Mesendoderm (in vitro differentiated cells): ENCODE results near the gene ACBD7.

Experiments
- DNase-seq: peaks from one replicate; pipeline ENCODE4 v3.0.0; 2013
- H2AK5ac ChIP-seq: 2 replicates; pipeline ENCODE4 v1.6.1; 2013; ENCODE audit warnings: low read length, inconsistent platforms
- H2BK120ac ChIP-seq: 2 replicates; pipeline ENCODE4 v1.6.1; 2013; ENCODE audit warnings: low read depth, mild to moderate bottlenecking, low read length, moderate library complexity, mixed read lengths
- H2BK15ac ChIP-seq: replicated peaks from 2 replicates; pipeline ENCODE4 v1.6.1; 2013; ENCODE audit warnings: low read depth, mild to moderate bottlenecking, moderate library complexity
- H2BK5ac ChIP-seq: 2 replicates; pipeline ENCODE4 v1.6.1; 2013; ENCODE audit warnings: low read length, inconsistent platforms
- H3K18ac ChIP-seq: 2 replicates; pipeline ENCODE4 v1.6.1; 2013; ENCODE audit warnings: mild to moderate bottlenecking, low read length, mixed read lengths
- H3K23ac ChIP-seq: one replicate; pipeline ENCODE4 v1.6.1; 2013; ENCODE audit warnings: low read length
- H3K27ac ChIP-seq: 2 replicates; pipeline ENCODE4 v1.5.1; 2013; ENCODE audit warnings: low read depth, mild to moderate bottlenecking, inconsistent platforms, low read length, moderate library complexity
- H3K27me3 ChIP-seq: 2 replicates; pipeline ENCODE4 v1.6.1; 2013; ENCODE audit warnings: low read length, control low read depth, mild to moderate bottlenecking, inconsistent platforms; ENCODE audit not compliant: insufficient read depth, poor library complexity
- H3K36me3 ChIP-seq: 2 replicates; pipeline ENCODE4 v1.6.1; 2013; ENCODE audit warnings: low read length, inconsistent platforms; ENCODE audit not compliant: control insufficient read depth, insufficient read depth
- H3K4ac ChIP-seq: one replicate; pipeline ENCODE4 v1.6.1; 2013; ENCODE audit warnings: low read depth, mild to moderate bottlenecking, low read length, moderate library complexity
- H3K4me1 ChIP-seq: 2 replicates; pipeline ENCODE4 v1.6.1; 2013; ENCODE audit warnings: low read depth, low read length, inconsistent platforms; ENCODE audit not compliant: control insufficient read depth
- H3K4me2 ChIP-seq: 2 replicates; pipeline ENCODE4 v1.6.1; 2013; ENCODE audit warnings: low read length
- H3K4me3 ChIP-seq: 2 replicates; pipeline ENCODE4 v1.5.1; 2013; ENCODE audit warnings: mild to moderate bottlenecking, low read length
- H3K56ac ChIP-seq: one replicate; pipeline ENCODE4 v1.6.1; 2013; ENCODE audit warnings: low read length
- H3K79me1 ChIP-seq: 2 replicates; pipeline ENCODE4 v1.6.1; 2013; ENCODE audit warnings: low read length, inconsistent platforms
- H3K79me2 ChIP-seq: 2 replicates; pipeline ENCODE4 v1.6.1; 2013; ENCODE audit warnings: mild to moderate bottlenecking, low read length; ENCODE audit not compliant: control insufficient read depth, insufficient read depth
- H3K9ac ChIP-seq: 2 replicates; pipeline ENCODE4 v1.6.1; 2013; ENCODE audit warnings: low read length, inconsistent platforms
- H4K5ac ChIP-seq: one replicate; pipeline ENCODE4 v1.6.1; 2013; ENCODE audit warnings: low read length
- H4K8ac ChIP-seq: one replicate; pipeline ENCODE4 v1.6.1; 2013; ENCODE audit warnings: low read depth, mild to moderate bottlenecking, control low read depth, low read length, moderate library complexity
- WGBS: extraction: QIAGEN DNeasy Blood & Tissue Kit; methylation state at CpG from one replicate; pipeline ENCODE4 v1.1.7; 2013; ENCODE audit warnings: low lambda C conversion rate, missing lambda C conversion rate; ENCODE audit not compliant: insufficient coverage; ENCODE audit errors: extremely low coverage; 5-methylcytosine and 5-hydroxymethylcytosine counted together

Gene ACBD7

DNA sequence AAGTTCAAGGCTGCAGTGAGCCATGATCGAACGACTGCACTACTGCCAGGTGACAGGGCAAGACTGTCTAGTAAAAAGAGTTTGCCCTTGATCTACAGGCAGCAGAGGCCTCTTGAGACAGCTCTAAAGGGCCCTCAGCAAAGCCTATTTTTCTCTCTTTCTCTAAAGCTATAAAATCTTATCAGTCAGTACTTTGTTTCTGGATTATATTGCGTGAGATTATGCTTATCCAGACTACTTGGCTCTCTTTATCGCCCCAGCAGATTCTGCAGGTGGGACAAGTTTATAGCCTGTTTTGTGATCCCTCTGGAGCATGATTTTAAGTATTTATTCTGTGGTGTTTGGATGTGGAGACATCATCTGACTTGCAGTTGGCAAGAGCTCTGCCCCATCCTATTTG lies 11.3 kb upstream of the ACBD7 start:
- H3K79me2 ChIP-seq: peaks cover 30% of the 10 kb centered on the region
- H3K4me2 ChIP-seq: no peak overlapping the region
- no peak overlapping the region for H4K8ac ChIP-seq
- H2BK5ac ChIP-seq: no peak overlapping the region
- peaks cover 8% of the 10 kb centered on the region for H3K79me1 ChIP-seq
- no peak overlapping the region for H3K9ac ChIP-seq
- no peak overlapping the region for H2BK15ac ChIP-seq
- no peak overlapping the region for H3K23ac ChIP-seq
- no peak overlapping the region for H4K5ac ChIP-seq
- no peak overlapping the region for H2BK120ac ChIP-seq
- no peak for DNase-seq
- no peak overlapping the region for H3K4ac ChIP-seq
- no CpG with 5 or more reads among the region's 4 CpGs for WGBS
- H3K4me3 ChIP-seq: no peak overlapping the region
- H3K56ac ChIP-seq: no peak overlapping the region
- H3K36me3 ChIP-seq: no peaks in the 10 kb centered on the region
- H3K27ac ChIP-seq: no peak overlapping the region
- no peaks in the 10 kb centered on the region for H3K27me3 ChIP-seq
- H3K4me1 ChIP-seq: no peaks in the 10 kb centered on the region
- no peak overlapping the region for H2AK5ac ChIP-seq
- H3K18ac ChIP-seq: no peak overlapping the region

DNA sequence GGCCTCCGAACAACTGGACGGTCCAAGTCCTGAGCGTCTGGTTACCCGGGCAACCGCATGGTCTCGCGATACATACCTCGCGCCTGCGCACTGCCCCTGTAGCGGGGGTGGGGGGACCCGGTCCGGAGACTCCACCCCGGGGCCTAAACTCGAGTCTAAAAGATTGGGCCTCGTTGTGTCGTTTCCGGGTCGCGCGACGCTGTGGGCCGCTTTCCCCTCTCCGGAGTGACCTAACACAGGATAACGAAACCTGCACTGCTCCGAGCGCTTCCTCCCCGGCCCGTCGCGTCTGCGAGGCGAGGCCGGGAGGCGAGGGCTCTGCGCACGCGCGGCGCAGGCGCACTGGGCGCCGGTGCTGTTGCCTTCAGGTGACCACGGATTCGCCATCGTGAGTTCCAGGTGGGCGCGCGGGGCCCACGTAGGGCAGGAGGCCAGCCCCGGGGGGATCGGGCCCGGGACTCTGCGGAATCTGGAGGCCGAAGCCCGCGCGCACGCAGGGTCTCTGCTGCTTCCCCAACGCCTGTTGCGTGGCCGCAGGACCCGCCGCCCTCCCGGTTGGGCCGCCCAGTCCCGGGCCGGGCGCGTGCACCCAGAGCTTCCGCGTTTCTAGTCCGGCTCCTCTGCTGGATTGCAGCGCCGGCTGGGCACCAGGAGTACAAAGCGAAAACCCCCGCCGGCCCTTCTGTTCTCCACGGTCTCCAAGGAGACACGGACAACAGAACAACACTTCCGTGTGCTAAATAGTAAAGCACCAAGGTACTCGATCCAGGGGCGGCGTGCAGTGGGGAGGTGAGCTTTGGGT lies 8.6 kb upstream of the ACBD7 start, which contains the start of gene RPP38:
Gene RPP38, plus strand, starts transcription at position 345 of the 802 bp plus-strand sequence. CDS start 5,960 bp downstream, outside the sequence.
- peak within 1 kb of the TSS; percentile 95 for H3K18ac ChIP-seq
- no peaks in the 10 kb centered on the region for H3K36me3 ChIP-seq
- peak within 1 kb of the TSS; percentile 51 for H3K23ac ChIP-seq
- peak within 1 kb of the TSS; percentile 91 for H3K4me2 ChIP-seq
- no peak within 1 kb of the TSS for H2BK120ac ChIP-seq
- no peak within 1 kb of the TSS for H2BK5ac ChIP-seq
- peak within 1 kb of the TSS; percentile 80 for H3K4me3 ChIP-seq
- peak within 1 kb of the TSS; percentile 96 for H3K56ac ChIP-seq
- no peak within 1 kb of the TSS for H2BK15ac ChIP-seq
- H3K79me1 ChIP-seq: peaks cover 8% of the 10 kb centered on the region
- H4K5ac ChIP-seq: no peak within 1 kb of the TSS
- H3K4me1 ChIP-seq: no peaks in the 10 kb centered on the region
- H4K8ac ChIP-seq: peak within 1 kb of the TSS; percentile 90
- H2AK5ac ChIP-seq: no peak within 1 kb of the TSS
- H3K4ac ChIP-seq: peak within 1 kb of the TSS; percentile 73
- peak; percentile 97 for DNase-seq
- WGBS: no CpG with 5 or more reads among the region's 84 CpGs
- peaks cover 30% of the 10 kb centered on the region for H3K79me2 ChIP-seq
- peak within 1 kb of the TSS; percentile 99 for H3K27ac ChIP-seq
- no peaks in the 10 kb centered on the region for H3K27me3 ChIP-seq
- peak within 1 kb of the TSS; percentile 94 for H3K9ac ChIP-seq

DNA sequence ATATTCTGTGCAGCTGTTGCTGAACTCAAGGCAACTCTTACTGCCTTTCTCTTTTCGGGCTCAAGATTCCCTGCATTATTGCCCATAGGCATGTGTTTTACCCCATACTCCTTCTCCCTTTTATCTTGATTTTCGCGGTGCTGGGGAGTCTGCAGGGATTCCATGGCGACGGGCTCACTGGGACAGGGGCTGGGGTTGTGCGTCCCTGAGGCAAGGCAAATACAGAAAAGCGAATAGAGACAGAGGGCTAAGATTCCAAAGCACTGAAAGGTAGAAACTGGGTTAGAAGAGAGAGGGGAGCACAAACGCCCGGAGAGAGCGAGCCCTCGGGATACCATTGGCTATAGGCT lies 8.1 kb upstream of the ACBD7 start:
- Histone ChIP-seq H3K79me1 (peaks cover 8% of the 10 kb centered on the region), H3K27ac (no peak overlapping the region), H3K23ac (no peak overlapping the region), H4K8ac (no peak overlapping the region), H2BK5ac (no peak overlapping the region), H3K9ac (peak overlapping the region; percentile 69), H2AK5ac (no peak overlapping the region), H3K4ac (no peak overlapping the region), H3K18ac (no peak overlapping the region), H3K4me2 (peak overlapping the region; percentile 69), H3K36me3 (no peaks in the 10 kb centered on the region), H2BK15ac (no peak overlapping the region), H3K27me3 (no peaks in the 10 kb centered on the region), H2BK120ac (no peak overlapping the region), H4K5ac (no peak overlapping the region), H3K4me3 (peak overlapping the region; percentile 52), H3K79me2 (peaks cover 28% of the 10 kb centered on the region), H3K4me1 (no peaks in the 10 kb centered on the region), H3K56ac (peak overlapping the region; percentile 81)
- WGBS: no CpG with 5 or more reads among the region's 11 CpGs
- no peak for DNase-seq

DNA sequence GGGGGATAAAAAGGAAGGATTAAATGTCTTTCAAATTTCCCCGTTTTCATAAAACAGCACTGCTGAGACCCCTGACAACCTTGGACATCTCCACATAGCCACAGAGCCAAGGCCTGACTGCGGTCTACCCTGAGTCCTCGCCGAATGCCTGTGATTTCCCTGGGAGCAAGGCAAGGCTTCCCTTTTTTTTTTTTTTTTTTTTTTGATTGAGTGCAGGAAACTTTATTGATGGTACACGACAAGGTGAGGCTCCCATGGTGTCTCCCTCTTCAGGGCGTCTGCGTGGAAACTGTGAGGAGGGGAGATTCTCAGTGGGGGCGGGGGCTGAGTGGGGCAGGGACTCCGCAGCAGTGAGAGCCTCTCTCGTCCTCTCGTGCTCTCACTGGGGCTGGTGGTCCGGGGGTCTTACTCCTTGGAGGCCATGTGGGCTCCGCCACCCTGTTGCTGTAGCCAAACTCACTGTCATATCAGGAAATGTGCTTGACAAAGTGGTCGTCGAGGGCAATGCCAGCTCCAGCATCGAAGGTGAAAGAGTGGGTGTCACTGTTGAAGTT lies 4.4 kb upstream of the ACBD7 start:
- H3K27me3 ChIP-seq: no peaks in the 10 kb centered on the region
- H3K27ac ChIP-seq: no peak overlapping the region
- H3K18ac ChIP-seq: no peak overlapping the region
- no peak overlapping the region for H2BK15ac ChIP-seq
- DNase-seq: no peak
- H4K5ac ChIP-seq: no peak overlapping the region
- WGBS: no CpG with 5 or more reads among the region's 16 CpGs
- no peak overlapping the region for H3K56ac ChIP-seq
- no peak overlapping the region for H3K4ac ChIP-seq
- H2BK120ac ChIP-seq: no peak overlapping the region
- H3K4me2 ChIP-seq: no peak overlapping the region
- no peak overlapping the region for H3K23ac ChIP-seq
- peaks cover 1% of the 10 kb centered on the region for H3K79me1 ChIP-seq
- H2AK5ac ChIP-seq: no peak overlapping the region
- H3K79me2 ChIP-seq: peaks cover 4% of the 10 kb centered on the region
- H2BK5ac ChIP-seq: no peak overlapping the region
- H3K4me1 ChIP-seq: no peaks in the 10 kb centered on the region
- no peaks in the 10 kb centered on the region for H3K36me3 ChIP-seq
- H3K9ac ChIP-seq: no peak overlapping the region
- no peak overlapping the region for H4K8ac ChIP-seq
- H3K4me3 ChIP-seq: no peak overlapping the region

DNA sequence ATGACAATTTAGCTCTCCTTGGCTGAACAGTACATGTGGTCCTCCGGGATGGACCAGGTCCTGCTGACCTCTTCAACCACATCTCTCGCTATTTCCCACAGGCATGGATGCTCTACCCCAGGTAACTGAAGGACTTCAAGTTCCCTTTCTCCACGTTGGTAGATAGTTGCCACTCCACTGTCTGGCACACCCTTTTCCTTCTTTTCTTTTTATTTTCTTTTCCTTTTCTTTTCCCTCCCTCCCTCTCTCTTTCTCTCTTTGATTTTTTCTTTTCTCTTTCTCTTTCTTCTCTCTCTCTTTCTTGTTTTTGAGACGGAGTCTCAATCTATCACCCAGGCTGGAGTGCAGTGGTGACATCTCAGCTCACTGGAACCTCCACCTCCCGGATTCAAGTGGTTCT lies 2.8 kb upstream of the ACBD7 start:
- no CpG with 5 or more reads among the region's 5 CpGs for WGBS

More for the DNA sequence above, 2.8 kb upstream of the ACBD7 start:
- no peak overlapping the region for H4K5ac ChIP-seq
- no peaks in the 10 kb centered on the region for H3K36me3 ChIP-seq
- no peak overlapping the region for H3K23ac ChIP-seq
- no peak overlapping the region for H3K56ac ChIP-seq
- H3K4me2 ChIP-seq: no peak overlapping the region
- no peak overlapping the region for H3K9ac ChIP-seq
- H3K18ac ChIP-seq: no peak overlapping the region
- H3K79me1 ChIP-seq: no peaks in the 10 kb centered on the region
- no peak overlapping the region for H3K4me3 ChIP-seq
- H3K4ac ChIP-seq: no peak overlapping the region
- no peak for DNase-seq
- no peak overlapping the region for H2AK5ac ChIP-seq
- H3K27ac ChIP-seq: no peak overlapping the region
- H3K79me2 ChIP-seq: no peaks in the 10 kb centered on the region
- no peak overlapping the region for H4K8ac ChIP-seq
- H2BK120ac ChIP-seq: no peak overlapping the region
- no peaks in the 10 kb centered on the region for H3K27me3 ChIP-seq
- H2BK5ac ChIP-seq: no peak overlapping the region
- H2BK15ac ChIP-seq: no peak overlapping the region
- no peaks in the 10 kb centered on the region for H3K4me1 ChIP-seq
